ENCODE results near the gene AGBL4. TPM values are rescaled to one million over a fixed set of nuclear protein-coding genes. Genes with fewer than 3 reads are reported as not detected.

The AGBL4 gene
- total and polyA plus RNA-seq, 2 of the 13 experiments (the other 11 are each of a cell fraction or from before 2014, with no cell fraction given) = not detected

- no peaks in the 10 kb centered on the region for H3K9me3 ChIP-seq (ENCODE audit: low read length)
- ATAC-seq (no peak), FAIRE-seq (no peak), DNase-seq (ENCODE audit: low spot score) (no peak)
- no peaks in the 10 kb centered on the region for H3K79me2 ChIP-seq (ENCODE audit: insufficient read depth, low read length)
- TF ChIP-seq SNAPC2 (CRISPR knock-in tag; IDR thresholded peaks at IDR 0.05) = no peak
- TF ChIP-seq ZNF569 (CRISPR knock-in tag; IDR thresholded peaks at IDR 0.05; ENCODE audit: borderline replicate concordance) = no peak
- TF ChIP-seq, protein P1, sequence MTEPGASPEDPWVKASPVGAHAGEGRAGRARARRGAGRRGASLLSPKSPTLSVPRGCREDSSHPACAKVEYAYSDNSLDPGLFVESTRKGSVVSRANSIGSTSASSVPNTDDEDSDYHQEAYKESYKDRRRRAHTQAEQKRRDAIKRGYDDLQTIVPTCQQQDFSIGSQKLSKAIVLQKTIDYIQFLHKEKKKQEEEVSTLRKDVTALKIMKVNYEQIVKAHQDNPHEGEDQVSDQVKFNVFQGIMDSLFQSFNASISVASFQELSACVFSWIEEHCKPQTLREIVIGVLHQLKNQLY (CRISPR knock-in tag; IDR thresholded peaks at IDR 0.05) = no peak
- TF ChIP-seq ZSCAN22 (CRISPR knock-in tag; IDR thresholded peaks at IDR 0.05) = no peak
- no peak for TF ChIP-seq ETV6 (CRISPR knock-in tag; conservative IDR thresholded peaks at IDR 0.05)
- TF ChIP-seq USF2 (IDR thresholded peaks at IDR 0.05; ENCODE audit: low read depth, low read length) = no peak
- TF ChIP-seq USF2 (CRISPR knock-in tag; IDR thresholded peaks at IDR 0.05; ENCODE audit: borderline replicate concordance) = no peak
- TF ChIP-seq ZNF205 (CRISPR knock-in tag; IDR thresholded peaks at IDR 0.05) = no peak
- no peak for TF ChIP-seq SP140L (CRISPR knock-in tag; IDR thresholded peaks at IDR 0.05; ENCODE audit: borderline replicate concordance)
- no peak for TF ChIP-seq NRL (CRISPR knock-in tag; IDR thresholded peaks at IDR 0.05; ENCODE audit: borderline replicate concordance)
- TF ChIP-seq CREBL2 (CRISPR knock-in tag; IDR thresholded peaks at IDR 0.05; ENCODE audit: borderline replicate concordance) = no peak
- TF ChIP-seq RFXAP (CRISPR knock-in tag; IDR thresholded peaks at IDR 0.05; ENCODE audit: borderline replicate concordance) = no peak
- no peaks in the 10 kb centered on the region for H3K4me1 ChIP-seq (ENCODE audit: insufficient read depth, low read length)
- no peak overlapping the region for H3K27ac ChIP-seq (ENCODE audit: extremely low read length, insufficient read depth, low read length)
- H3K4me3 ChIP-seq (replicated peaks in 1 of 3; ENCODE audit: insufficient read depth in 1 of 3, low read depth in 2 of 3, low read length in 3 of 3) = no peak overlapping the region
- ChIA-PET CTCF (ENCODE audit: low intra/inter-chr PET ratio, low total read pairs) (no interaction called here), POLR2A (no interaction called here)
- intact Hi-C loops (cut with micrococcal nuclease; ENCODE audit: unreplicated experiment) = no loop called here
- no peak overlapping the region for H3K4me2 ChIP-seq (ENCODE audit: low read depth, low read length)
- no peaks in the 10 kb centered on the region for H3K36me3 ChIP-seq (replicated peaks in 1 of 2; ENCODE audit: control insufficient read depth in 1 of 2, insufficient read depth in 2 of 2, low read length in 2 of 2)
- H2AFZ ChIP-seq (ENCODE audit: low read length) = no peak overlapping the region
- H4K20me1 ChIP-seq (ENCODE audit: insufficient read depth, low read length) = no peaks in the 10 kb centered on the region
- no peak overlapping the region for H3K9ac ChIP-seq (ENCODE audit: insufficient read depth, low read depth, low read length)
- no peaks in the 10 kb centered on the region for H3K27me3 ChIP-seq (ENCODE audit: control insufficient read depth in 1 of 2, insufficient read depth in 2 of 2, low read length in 2 of 2)
- WGBS (ENCODE audit: low lambda C conversion rate) = 48% methylated on average over 10 of the region's 10 CpGs
- no TSS peak for BruUV-seq (replicated peaks)
- in situ Hi-C loops (cut with HindIII; ENCODE audit: extremely low pct_ligation_motif_present, low pct_unique_long_range_greater_than_20kb) = no loop called here
Observed at GRCh38 chr1:48730164-48730910, 1293.4 kb downstream of the AGBL4 start.
